ENCODE measurements around the gene PIGS.
"Not testable (repeated sequence)": the region's sequence is repeated elsewhere in the genome, so short reads cannot be mapped to it uniquely, and the experiment has no call there.

PIGS gene

GRCh38 chr17:28578246-28579195 is 7.2 kb upstream of the PIGS start:
- DNase-seq = no peak

GRCh38 chr17:28577466-28577824 is 6.1 kb upstream of the PIGS start:
- no peak for DNase-seq

GRCh38 chr17:28576758-28577465 is 5.6 kb upstream of the PIGS start, which contains the start of gene ALDOC:
ALDOC (minus strand) TSS chr17:28576895; CDS start chr17:28575532, 1,363 bp downstream.
- peak; percentile 60 for DNase-seq

GRCh38 chr17:28576016-28576415 is 4.7 kb upstream of the PIGS start:
- not testable (repeated sequence) for DNase-seq

GRCh38 chr17:28575126-28575795 is 3.9 kb upstream of the PIGS start:
- no peak for DNase-seq

- DNase-seq = no peak
Observed at GRCh38 chr17:28574526-28574925, 3.2 kb upstream of the PIGS start.

GRCh38 chr17:28573966-28574480 is 2.7 kb upstream of the PIGS start:
- no peak for DNase-seq

GRCh38 chr17:28573521-28573920 is 2.2 kb upstream of the PIGS start:
- no peak for DNase-seq

GRCh38 chr17:28573040-28573380 is 1.7 kb upstream of the PIGS start:
- DNase-seq = no peak

GRCh38 chr17:28572259-28573039 is 1.1 kb upstream of the PIGS start:
- DNase-seq = no peak

- peak; percentile 21 for DNase-seq
Observed at GRCh38 chr17:28570716-28571360, 486 bp downstream of the PIGS start.

- DNase-seq = no peak
Observed at GRCh38 chr17:28569446-28569845, 1.9 kb downstream of the PIGS start.

GRCh38 chr17:28567604-28568003 is 3.7 kb downstream of the PIGS start:
- no peak for DNase-seq

GRCh38 chr17:28563475-28563874 is 7.8 kb downstream of the PIGS start:
- DNase-seq = no peak

GRCh38 chr17:28555022-28555421 is 16.3 kb downstream of the PIGS start:
- DNase-seq = no peak

- no peak for DNase-seq
Observed at GRCh38 chr17:28554565-28554964, 16.8 kb downstream of the PIGS start.

GRCh38 chr17:28553000-28553505 is 18.3 kb downstream of the PIGS start:
- DNase-seq = peak; percentile 62

GRCh38 chr17:28552176-28552999 is 18.9 kb downstream of the PIGS start, which contains the start of gene UNC119:
UNC119 (minus strand) TSS chr17:28552624; CDS start chr17:28552557, 67 bp downstream.
- DNase-seq = peak; percentile 90

GRCh38 chr17:28551421-28552175 is 19.7 kb downstream of the PIGS start:
- no peak for DNase-seq

GRCh38 chr17:28550858-28551257 is 20.5 kb downstream of the PIGS start:
- no peak for DNase-seq

Measured in NCI-H2171 (cell line).